T-helper 9 cell (primary cell): ENCODE results near the gene GINM1.

Source experiments
- DNase-seq: peaks from one replicate; pipeline ENCODE4 v3.0.0-alpha.2; 2020
- total RNA-seq, 2 donors: gene quantifications; one replicate each; lab custom pipeline; 2026; lab: John Stamatoyannopoulos, UW

GINM1 gene
- 24.0 to 41.8 reads per million in 2 donors for total RNA-seq

DNA sequence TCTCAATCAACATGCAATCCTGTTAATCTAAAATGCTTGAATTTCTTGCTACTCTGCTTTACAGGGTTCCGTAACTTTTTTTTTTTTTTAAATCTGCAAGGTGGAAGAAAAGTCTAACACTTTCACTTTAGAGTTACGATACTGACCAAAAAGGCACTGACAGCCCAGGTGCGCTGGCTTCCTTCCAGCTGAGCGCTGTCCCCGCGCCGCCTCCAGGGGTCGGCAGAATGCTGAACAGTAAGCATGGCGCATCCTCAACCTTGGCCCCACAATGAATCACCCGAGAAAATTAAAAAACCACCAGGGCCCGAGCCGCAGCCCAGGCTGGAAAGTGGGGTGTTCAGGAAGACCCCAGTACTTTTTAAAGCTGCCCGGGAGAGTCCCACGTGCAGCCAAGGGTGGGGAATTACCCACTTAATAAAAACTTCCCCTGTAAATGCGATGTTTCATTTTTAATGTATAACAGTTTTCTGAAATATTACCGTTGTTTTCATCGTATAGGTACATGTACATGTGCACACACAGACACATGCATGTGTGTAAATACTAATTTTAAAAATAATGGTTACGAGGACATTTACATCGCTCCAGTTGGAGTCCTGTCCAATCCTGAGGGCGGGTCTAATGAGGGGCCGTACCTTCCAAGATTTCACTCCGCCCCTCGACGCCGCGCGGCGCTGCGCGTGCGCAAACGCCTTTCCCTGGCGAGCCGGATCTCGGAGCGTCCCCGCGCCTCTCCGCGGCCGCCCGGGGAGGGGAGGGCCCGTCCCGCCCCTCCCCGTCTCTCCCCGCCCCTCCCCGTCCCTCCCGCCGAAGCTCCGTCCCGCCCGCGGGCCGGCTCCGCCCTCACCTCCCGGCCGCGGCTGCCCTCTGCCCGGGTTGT, at the start of gene GINM1:
Gene GINM1, plus strand, starts transcription at position 849 of the 883 bp plus-strand sequence. CDS start 40 bp downstream, outside the sequence.
- DNase-seq, result peak; percentile 91

GRCh38 chr6:149529650-149530049, 36.5 kb upstream of the GINM1 start:
- DNase-seq, result no peak

GRCh38 chr6:149534742-149535141, 31.4 kb upstream of the GINM1 start:
- no peak for DNase-seq

- DNase-seq, result no peak
Observed at GRCh38 chr6:149541139-149541538, 25.0 kb upstream of the GINM1 start.

- DNase-seq, result no peak
Observed at GRCh38 chr6:149544646-149545257, 21.4 kb upstream of the GINM1 start.

DNA sequence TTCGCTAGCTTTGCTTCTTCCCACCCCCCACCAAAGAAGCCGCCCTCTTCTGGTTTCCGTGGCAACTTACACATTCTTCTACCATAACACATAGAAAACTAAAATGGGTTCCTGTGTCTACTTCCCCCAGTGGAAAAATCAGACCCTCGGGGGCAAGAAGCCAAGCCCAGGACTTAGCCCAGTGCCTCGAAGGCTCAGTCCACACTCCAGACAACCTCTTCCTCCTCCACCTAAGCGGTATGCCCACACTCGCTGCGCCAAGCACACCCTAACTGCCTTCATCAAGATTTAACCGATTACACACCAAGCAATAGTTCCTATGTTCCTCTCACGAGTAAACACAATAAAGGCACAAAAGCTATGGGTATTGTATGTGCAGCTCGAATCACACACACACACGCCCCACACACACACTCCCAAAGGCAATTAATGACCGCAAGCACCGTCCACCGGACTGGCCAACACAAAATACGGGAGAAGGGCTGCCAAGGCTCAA, 20.9 kb upstream of the GINM1 start:
- DNase-seq, result peak; percentile 50

- DNase-seq, result peak; percentile 97
Observed at GRCh38 chr6:149545754-149546471, 20.3 kb upstream of the GINM1 start, which contains the start of gene PPIL4. TSS of gene PPIL4 (minus strand) at chr6:149546043. CDS start at chr6:149546005, 38 bp downstream.

DNA sequence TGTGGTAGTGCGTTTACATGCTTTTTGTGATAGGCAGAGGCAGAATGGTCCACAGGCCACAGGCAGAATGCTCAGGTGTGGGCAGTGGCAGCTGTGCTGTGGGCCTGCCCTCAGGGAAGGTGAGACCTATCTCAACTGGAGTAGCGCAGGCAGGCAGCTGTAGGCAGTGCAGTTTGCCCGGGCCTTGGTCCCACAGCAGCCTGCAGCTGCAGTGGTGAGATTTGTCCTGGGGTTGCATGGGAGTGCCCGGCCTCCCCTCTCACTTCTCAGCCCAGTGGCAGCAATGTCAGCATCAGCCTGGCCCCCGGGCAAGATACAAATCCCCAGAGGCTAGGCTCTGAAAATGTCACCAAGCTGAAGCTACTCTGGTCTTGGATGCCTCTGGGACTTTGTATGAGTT, 14.3 kb upstream of the GINM1 start:
- no peak for DNase-seq

DNA sequence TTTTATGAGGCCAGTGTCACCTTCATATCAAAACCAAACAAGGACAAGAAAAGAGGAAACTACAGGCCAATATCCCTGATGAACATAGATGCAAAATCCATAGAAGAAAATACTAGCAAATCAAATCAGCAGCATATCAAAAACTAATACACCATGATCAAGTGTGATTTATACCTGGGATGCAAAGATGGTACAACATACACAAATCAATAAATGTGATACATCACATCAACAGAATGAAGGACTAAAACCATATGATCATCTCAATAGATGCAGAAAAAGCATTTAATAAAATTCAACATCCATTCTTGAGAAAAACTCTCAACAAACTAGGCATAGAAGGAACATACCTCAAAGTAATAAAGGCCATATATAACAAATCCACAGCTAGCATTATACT, 8.1 kb upstream of the GINM1 start:
- no peak for DNase-seq

DNA sequence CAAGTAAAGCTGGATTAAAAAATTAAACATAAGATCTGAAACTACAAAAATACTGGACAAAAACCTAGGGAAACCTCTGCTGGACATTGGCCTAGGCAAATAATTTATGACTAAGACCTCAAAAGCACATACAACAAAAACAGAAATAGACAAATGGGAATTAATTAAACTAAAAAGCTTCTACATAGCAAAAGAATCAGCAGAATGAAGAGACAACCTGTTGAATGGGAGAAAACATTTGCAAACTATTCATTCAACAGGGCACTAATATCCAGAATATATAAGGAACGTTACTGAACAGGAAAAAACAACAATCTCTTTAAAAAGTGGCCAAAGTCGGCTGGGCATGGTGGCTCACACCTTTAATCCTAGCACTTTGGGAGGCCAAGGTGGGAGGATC, 6.8 kb upstream of the GINM1 start:
- no peak for DNase-seq

GRCh38 chr6:149560736-149561135, 5.4 kb upstream of the GINM1 start:
- no peak for DNase-seq

- DNase-seq, result no peak
Observed at GRCh38 chr6:149563203-149563927, 2.8 kb upstream of the GINM1 start.

GRCh38 chr6:149563928-149564325, 2.2 kb upstream of the GINM1 start:
- no peak for DNase-seq

DNA sequence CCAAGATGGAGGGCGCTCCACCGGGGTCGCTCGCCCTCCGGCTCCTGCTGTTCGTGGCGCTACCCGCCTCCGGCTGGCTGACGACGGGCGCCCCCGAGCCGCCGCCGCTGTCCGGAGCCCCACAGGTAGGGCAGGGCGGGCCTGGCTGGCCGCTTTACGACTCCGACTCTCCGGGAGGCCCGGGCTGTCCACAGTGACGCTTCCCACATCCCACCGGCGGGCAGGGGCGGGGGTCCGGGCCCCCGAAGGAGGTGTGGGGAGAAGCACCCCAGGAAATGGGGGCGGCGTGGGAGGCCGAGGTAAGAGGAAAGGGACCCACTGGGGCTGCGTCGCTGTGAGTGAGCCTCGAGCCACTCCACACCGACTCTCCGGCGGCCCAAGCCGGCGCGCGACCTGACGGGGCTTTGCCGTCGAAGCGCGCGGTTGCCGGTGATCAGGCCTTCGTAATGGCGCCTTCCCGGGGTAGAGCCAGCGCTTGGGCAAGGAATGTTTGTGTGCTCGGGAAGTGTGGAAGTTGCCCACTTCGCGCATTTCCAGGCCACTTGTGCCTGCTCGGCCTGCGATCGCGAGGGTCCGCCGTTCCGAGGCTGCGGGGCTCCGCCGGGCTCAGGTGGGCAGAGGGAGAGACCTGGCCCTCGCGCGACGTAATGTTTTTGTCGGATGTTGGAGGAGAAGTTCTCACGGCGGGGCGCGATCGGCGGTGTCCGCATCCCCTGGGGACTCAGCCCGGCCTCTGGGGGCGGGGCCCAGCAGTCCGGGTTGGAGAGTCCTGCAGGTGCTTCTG, 427 bp downstream of the GINM1 start:
- peak; percentile 38 for DNase-seq

GRCh38 chr6:149567194-149567586, 1.0 kb downstream of the GINM1 start:
- no peak for DNase-seq

GRCh38 chr6:149567945-149568585, 1.9 kb downstream of the GINM1 start:
- DNase-seq, result no peak

GRCh38 chr6:149580880-149581279, 14.7 kb downstream of the GINM1 start:
- DNase-seq, result no peak

DNA sequence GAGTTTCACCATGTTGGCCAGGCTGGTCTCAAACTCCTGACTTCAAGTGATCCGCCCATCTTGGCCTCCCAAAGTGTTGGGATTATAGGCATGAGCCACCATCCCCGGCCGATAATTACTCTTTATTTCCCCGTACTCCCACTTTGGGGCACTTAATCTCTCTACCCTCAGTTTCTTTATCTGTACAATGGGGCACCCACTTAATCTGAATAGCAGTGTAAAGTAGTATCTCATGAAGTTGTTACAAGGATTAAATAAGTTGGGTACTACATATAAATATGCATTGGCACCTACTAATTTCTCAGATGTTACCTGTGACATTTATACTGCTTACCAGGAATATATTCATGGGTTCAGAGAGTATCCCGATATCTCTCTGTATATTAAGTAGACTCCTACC, 15.2 kb downstream of the GINM1 start:
- DNase-seq, result no peak

DNA sequence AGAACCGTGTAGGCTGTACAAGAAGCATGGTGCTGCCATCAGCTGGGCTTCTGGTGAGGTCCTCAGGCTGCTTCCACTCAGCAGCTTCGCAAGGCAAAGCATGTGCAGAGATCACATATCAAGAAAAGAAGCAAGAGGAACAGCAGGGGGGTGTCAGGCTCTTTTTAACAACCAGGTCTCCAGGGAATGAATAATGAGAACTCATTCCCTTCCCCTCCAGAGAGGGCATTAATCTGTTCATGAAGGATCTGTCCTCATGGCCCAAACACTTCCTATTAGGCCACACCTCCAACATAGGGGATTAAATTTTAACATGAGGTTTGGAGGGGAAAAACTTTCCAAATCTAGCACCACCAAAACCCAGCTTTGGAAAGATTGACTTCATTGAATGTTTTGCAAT, 20.0 kb downstream of the GINM1 start:
- no peak for DNase-seq

GRCh38 chr6:149592983-149593382, 26.8 kb downstream of the GINM1 start:
- no peak for DNase-seq

- DNase-seq, result no peak
Observed at GRCh38 chr6:149593408-149593807, 27.2 kb downstream of the GINM1 start.
